Thyroid gland (tissue), 4 donors: ENCODE data around the gene COL25A1. TPM values are rescaled to one million over a fixed set of nuclear protein-coding genes. Genes with fewer than 3 reads are reported as not detected.

Source experiments
- DNase-seq, 2 donors: peaks; one replicate each; pipeline ENCODE4 v3.0.0-alpha.2; 2019
- H3K27ac ChIP-seq, 3 donors: fragments of 200-600 bp; sonication (generic); 1 replicate in 2 of 3; 2 replicates in 1 of 3; pipeline ENCODE4 v1.5.1; 2016 to 2019; ENCODE audit warnings: mild to moderate bottlenecking in 1 of 3, moderate library complexity in 1 of 3
- H3K27me3 ChIP-seq: fragments of 200-600 bp; sonication (generic); one replicate; pipeline ENCODE4 v1.5.1; 2019
- H3K36me3 ChIP-seq, 2 donors: fragments of 200-600 bp; sonication (generic); one replicate each; pipeline ENCODE4 v1.5.1; 2016 to 2019
- H3K4me1 ChIP-seq, 2 donors: fragments of 200-600 bp; sonication (generic); one replicate each; pipeline ENCODE4 v1.5.1; 2017 to 2019
- H3K4me3 ChIP-seq, 3 donors: fragments of 200-600 bp; sonication (generic); replicated peaks in 1 of 3; 1 replicate in 2 of 3; 2 replicates in 1 of 3; pipeline ENCODE4 v1.5.1; 2016; ENCODE audit warnings: mild to moderate bottlenecking in 1 of 3
- H3K9me3 ChIP-seq: fragments of 200-600 bp; sonication (generic); one replicate; pipeline ENCODE4 v1.5.1; 2017
- POLR2A ChIP-seq, 2 donors: fragments of 450-650 bp; IDR thresholded peaks; one replicate each; pipeline ENCODE4 v1.6.1; 2017; ENCODE audit warnings: antibody characterized with exemption in 2 of 2, mild to moderate bottlenecking in 2 of 2, moderate library complexity in 1 of 2
- WGBS, 2 donors: methylation state at CpG; one replicate each; pipeline ENCODE4 v1.1.5; 2017; 5-methylcytosine and 5-hydroxymethylcytosine counted together
- intact Hi-C: fragments of 100-400 bp; cut with DNase I; formaldehyde crosslinking; loops from one replicate; pipeline ENCODE4 v1.15.1; 2023
- total RNA-seq, 4 donors: library from RNA; depleted of rRNA; stranded (reverse); fragments of >200 nt; gene quantifications; one replicate each; pipeline ENCODE4 v1.2.3, GENCODE V29; 2016
- TF ChIP-seq, protein P1 (sequence below), 6 experiments: fragments of 200-600 bp in 3 of 6; fragments of 450-650 bp in 3 of 6; sonication (generic) in 3 of 6; IDR thresholded peaks; one replicate each; pipeline ENCODE4 v1.5.1; 2016 to 2019; ENCODE audit warnings: antibody characterized with exemption in 6 of 6, mild to moderate bottlenecking in 2 of 6, inconsistent platforms in 1 of 6, moderate library complexity in 1 of 6

Gene COL25A1
- total RNA-seq, 4 donors from 2014 or later, result 5.5 to 21.0 (median 7.1) TPM

DNA sequence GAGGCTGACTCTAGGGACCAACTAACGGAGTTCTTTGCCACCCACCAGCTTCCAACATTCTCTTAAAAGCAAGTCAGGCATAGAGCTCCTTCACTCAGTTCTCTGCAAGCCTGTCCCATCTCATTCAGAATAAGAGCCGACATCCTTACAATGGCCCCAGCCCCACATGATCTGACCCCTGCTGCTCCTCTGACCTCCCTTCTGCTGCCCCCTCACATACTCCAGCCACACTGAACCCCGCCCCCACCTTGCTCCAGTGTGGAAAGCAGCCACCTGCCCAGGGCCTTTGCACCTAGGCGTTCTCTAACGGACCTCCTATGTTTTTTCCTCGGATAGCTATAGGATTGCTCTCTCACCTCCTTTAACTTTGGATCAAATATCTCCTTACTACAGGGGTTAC, 396.5 kb downstream of the COL25A1 start:
- H3K36me3 ChIP-seq, result no peaks in the 10 kb centered on the region
- no peak for TF ChIP-seq POLR2A (IDR thresholded peaks at IDR 0.05)
- TF ChIP-seq, protein P1, sequence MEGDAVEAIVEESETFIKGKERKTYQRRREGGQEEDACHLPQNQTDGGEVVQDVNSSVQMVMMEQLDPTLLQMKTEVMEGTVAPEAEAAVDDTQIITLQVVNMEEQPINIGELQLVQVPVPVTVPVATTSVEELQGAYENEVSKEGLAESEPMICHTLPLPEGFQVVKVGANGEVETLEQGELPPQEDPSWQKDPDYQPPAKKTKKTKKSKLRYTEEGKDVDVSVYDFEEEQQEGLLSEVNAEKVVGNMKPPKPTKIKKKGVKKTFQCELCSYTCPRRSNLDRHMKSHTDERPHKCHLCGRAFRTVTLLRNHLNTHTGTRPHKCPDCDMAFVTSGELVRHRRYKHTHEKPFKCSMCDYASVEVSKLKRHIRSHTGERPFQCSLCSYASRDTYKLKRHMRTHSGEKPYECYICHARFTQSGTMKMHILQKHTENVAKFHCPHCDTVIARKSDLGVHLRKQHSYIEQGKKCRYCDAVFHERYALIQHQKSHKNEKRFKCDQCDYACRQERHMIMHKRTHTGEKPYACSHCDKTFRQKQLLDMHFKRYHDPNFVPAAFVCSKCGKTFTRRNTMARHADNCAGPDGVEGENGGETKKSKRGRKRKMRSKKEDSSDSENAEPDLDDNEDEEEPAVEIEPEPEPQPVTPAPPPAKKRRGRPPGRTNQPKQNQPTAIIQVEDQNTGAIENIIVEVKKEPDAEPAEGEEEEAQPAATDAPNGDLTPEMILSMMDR (IDR thresholded peaks at IDR 0.05), result no peak
- intact Hi-C loops, result no loop called here
- WGBS, 2 donors, result 89% methylated on average over 6 of the region's 6 CpGs
- no peaks in the 10 kb centered on the region for H3K4me1 ChIP-seq
- H3K27ac ChIP-seq, result no peak overlapping the region
- H3K27me3 ChIP-seq, result no peaks in the 10 kb centered on the region
- no peak overlapping the region for H3K4me3 ChIP-seq
- DNase-seq, result no peak
- H3K9me3 ChIP-seq, result no peaks in the 10 kb centered on the region

DNA sequence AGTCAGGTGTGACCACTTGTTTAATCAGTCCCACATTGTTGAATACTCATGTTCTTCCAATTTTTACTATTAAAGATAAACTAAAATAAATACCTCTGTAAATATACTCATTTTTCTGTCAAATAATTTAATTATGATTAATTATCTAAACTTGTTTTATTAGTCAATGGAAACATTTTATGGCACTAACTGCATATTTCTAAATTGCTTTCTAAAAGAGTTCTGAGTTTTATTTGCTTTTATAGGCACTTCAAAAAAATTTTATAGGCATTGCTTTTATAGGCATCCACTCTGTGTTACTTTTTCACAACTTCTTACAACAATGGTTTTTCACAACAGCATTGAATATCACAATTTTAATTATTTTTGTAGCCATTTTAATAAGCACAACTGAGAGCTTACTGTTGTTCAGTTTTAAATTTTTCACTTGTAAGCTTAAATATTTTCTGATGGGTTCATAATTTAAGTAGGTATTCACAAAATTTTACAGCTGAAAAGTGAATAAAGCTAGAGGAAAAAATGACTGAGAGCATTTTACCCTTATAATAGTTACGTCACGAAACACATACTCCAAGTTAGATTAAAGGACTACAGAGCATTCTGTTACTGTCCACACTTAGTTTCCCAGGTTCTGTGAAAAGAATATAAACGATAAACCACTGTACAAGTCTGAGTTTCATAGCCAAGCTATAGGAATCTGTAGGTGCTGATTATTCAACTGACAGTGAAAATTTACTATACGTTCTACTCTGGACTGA, 398.8 kb downstream of the COL25A1 start:
- no peak for DNase-seq
- no peak for TF ChIP-seq POLR2A (IDR thresholded peaks at IDR 0.05)
- TF ChIP-seq, protein P1 (IDR thresholded peaks at IDR 0.05), result no peak
- Histone ChIP-seq H3K36me3 (no peaks in the 10 kb centered on the region), H3K9me3 (no peaks in the 10 kb centered on the region), H3K4me1 (no peaks in the 10 kb centered on the region), H3K4me3 (no peak overlapping the region), H3K27ac (no peak overlapping the region), H3K27me3 (no peaks in the 10 kb centered on the region)
- WGBS, 2 donors, result 91 to 92% methylated on average over 4 of the region's 4 CpGs
- intact Hi-C loops, result no loop called here

DNA sequence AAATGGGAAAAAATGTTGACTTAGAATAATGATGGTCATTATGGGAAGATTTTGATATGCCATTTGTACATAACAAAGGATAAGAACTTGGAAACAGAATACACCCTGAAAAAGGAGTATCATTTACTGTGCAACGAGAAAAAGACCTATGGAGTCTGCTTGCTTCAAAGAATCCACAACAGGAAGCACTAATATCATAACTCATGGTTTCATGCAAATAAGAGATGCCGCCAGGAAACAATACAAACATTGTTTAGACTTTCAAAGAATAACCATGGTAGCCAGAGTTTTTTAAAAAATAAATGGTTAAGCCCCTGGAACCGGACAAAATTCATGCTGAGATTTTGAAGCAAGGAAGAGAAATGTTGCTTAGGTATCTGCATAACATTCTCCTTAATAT, 399.7 kb downstream of the COL25A1 start:
- Histone ChIP-seq H3K4me1 (no peaks in the 10 kb centered on the region), H3K9me3 (no peaks in the 10 kb centered on the region), H3K4me3 (no peak overlapping the region), H3K27me3 (no peaks in the 10 kb centered on the region), H3K36me3 (no peaks in the 10 kb centered on the region), H3K27ac (no peak overlapping the region)
- no peak for DNase-seq
- TF ChIP-seq, protein P1 (IDR thresholded peaks at IDR 0.05), result no peak
- TF ChIP-seq POLR2A (IDR thresholded peaks at IDR 0.05), result no peak
- WGBS, 2 donors, result 80 to 81% methylated on average over 3 of the region's 3 CpGs
- intact Hi-C loops, result no loop called here

DNA sequence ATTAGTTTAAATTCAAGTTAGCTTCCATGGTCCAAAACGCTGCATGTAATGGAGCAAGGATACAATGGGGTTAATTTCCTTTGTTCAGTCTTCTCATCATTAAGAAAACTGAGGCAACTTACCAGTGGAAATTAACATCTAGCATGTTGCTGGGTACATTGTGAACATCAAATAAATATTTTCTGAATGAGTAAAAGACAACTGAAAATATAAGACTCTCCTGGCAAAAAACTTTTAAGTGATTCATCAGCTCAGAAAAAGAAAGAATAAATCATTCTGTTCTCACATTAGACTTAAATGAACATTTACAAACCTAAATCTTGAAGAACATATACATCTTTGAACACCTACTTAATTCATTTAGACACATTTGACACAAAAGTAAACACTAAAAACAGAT, 401.2 kb downstream of the COL25A1 start:
- Histone ChIP-seq H3K4me1 (no peaks in the 10 kb centered on the region), H3K9me3 (no peaks in the 10 kb centered on the region), H3K27ac (no peak overlapping the region), H3K27me3 (no peaks in the 10 kb centered on the region), H3K36me3 (no peaks in the 10 kb centered on the region), H3K4me3 (no peak overlapping the region)
- DNase-seq, result no peak
- no peak for TF ChIP-seq POLR2A (IDR thresholded peaks at IDR 0.05)
- TF ChIP-seq, protein P1 (IDR thresholded peaks at IDR 0.05), result no peak
- intact Hi-C loops, result no loop called here
- WGBS, 2 donors, result 93 to 95% methylated on average over 1 of the region's 1 CpG

DNA sequence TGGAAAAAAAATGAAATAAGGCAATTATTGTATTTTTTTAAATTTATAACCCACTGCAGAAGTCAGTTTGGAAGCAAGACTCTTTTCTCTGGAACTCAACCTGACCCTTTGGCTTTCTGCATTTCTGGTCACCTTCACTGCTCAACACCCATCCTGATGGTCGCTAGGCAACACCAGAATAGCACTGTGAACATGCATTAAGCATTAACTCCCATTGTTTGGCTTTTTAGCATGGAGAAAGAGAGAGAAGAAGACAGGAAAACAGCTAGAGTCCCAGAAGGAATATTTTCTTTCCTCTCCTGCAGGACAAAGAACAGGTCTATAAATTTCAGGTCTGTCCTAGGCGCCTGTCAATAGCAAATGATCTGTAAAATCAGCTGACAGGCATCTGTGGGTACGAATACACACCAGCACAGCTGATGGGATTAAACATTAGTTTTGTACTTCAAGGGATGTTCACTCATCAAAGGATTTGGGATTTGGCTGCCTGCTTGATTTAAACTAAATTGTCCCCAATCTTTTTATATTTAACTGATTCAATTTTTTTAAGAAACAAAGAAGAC, 402.4 kb downstream of the COL25A1 start:
- DNase-seq, result no peak
- 74 to 88% methylated on average over 3 of the region's 3 CpGs for WGBS, 2 donors
- no peaks in the 10 kb centered on the region for H3K9me3 ChIP-seq
- H3K4me1 ChIP-seq, result no peaks in the 10 kb centered on the region
- no peak overlapping the region for H3K4me3 ChIP-seq
- H3K27ac ChIP-seq, result no peak overlapping the region
- intact Hi-C loops, result no loop called here
- no peaks in the 10 kb centered on the region for H3K36me3 ChIP-seq
- TF ChIP-seq, protein P1 (IDR thresholded peaks at IDR 0.05), result no peak
- no peaks in the 10 kb centered on the region for H3K27me3 ChIP-seq
